ENCODE measurements around the gene CACNA2D4. TPM values are rescaled to one million over a fixed set of nuclear protein-coding genes. Genes with fewer than 3 reads are reported as not detected.
A peak's percentile ranks its signal among the peaks of the same experiment; 100 is the strongest.

The CACNA2D4 gene
- total RNA-seq, 1 experiment from 2014 or later = not detected

GRCh38 chr12:1908758-1909157, 9.7 kb downstream of the CACNA2D4 start:
- DNase-seq (ENCODE audit: low read depth) = no peak
- in situ Hi-C loops (cut with HindIII; ENCODE audit: low pct_unique_long_range_greater_than_20kb, low sequenced_read_pairs) = no loop called here

- in situ Hi-C loops (cut with HindIII; ENCODE audit: low pct_unique_long_range_greater_than_20kb, low sequenced_read_pairs) = no loop called here
- DNase-seq (ENCODE audit: low read depth) = peak; percentile 16
Observed at GRCh38 chr12:1907652-1908611, 10.5 kb downstream of the CACNA2D4 start.

GRCh38 chr12:1906579-1906978, 11.9 kb downstream of the CACNA2D4 start:
- DNase-seq (ENCODE audit: low read depth) = no peak
- in situ Hi-C loops (cut with HindIII; ENCODE audit: low pct_unique_long_range_greater_than_20kb, low sequenced_read_pairs) = no loop called here

- in situ Hi-C loops (cut with HindIII; ENCODE audit: low pct_unique_long_range_greater_than_20kb, low sequenced_read_pairs) = no loop called here
- no peak for DNase-seq (ENCODE audit: low read depth)
Observed at GRCh38 chr12:1904875-1905274, 13.6 kb downstream of the CACNA2D4 start.

- in situ Hi-C loops (cut with HindIII; ENCODE audit: low pct_unique_long_range_greater_than_20kb, low sequenced_read_pairs) = no loop called here
- DNase-seq (ENCODE audit: low read depth) = no peak
Observed at GRCh38 chr12:1896964-1897363, 21.5 kb downstream of the CACNA2D4 start.

- no peak for DNase-seq (ENCODE audit: low read depth)
- in situ Hi-C loops (cut with HindIII; ENCODE audit: low pct_unique_long_range_greater_than_20kb, low sequenced_read_pairs) = no loop called here
Observed at GRCh38 chr12:1890810-1891209, 27.6 kb downstream of the CACNA2D4 start.

- in situ Hi-C loops (cut with HindIII; ENCODE audit: low pct_unique_long_range_greater_than_20kb, low sequenced_read_pairs) = no loop called here
- DNase-seq (ENCODE audit: low read depth) = no peak
Observed at GRCh38 chr12:1890119-1890703, 28.2 kb downstream of the CACNA2D4 start.

GRCh38 chr12:1888923-1889322, 29.5 kb downstream of the CACNA2D4 start:
- in situ Hi-C loops (cut with HindIII; ENCODE audit: low pct_unique_long_range_greater_than_20kb, low sequenced_read_pairs) = no loop called here
- no peak for DNase-seq (ENCODE audit: low read depth)

- in situ Hi-C loops (cut with HindIII; ENCODE audit: low pct_unique_long_range_greater_than_20kb, low sequenced_read_pairs) = no loop called here
- no peak for DNase-seq (ENCODE audit: low read depth)
Observed at GRCh38 chr12:1886396-1887008, 31.9 kb downstream of the CACNA2D4 start.

- in situ Hi-C loops (cut with HindIII; ENCODE audit: low pct_unique_long_range_greater_than_20kb, low sequenced_read_pairs) = no loop called here
- DNase-seq (ENCODE audit: low read depth) = no peak
Observed at GRCh38 chr12:1885599-1886245, 32.7 kb downstream of the CACNA2D4 start.

- no peak for DNase-seq (ENCODE audit: low read depth)
- in situ Hi-C loops (cut with HindIII; ENCODE audit: low pct_unique_long_range_greater_than_20kb, low sequenced_read_pairs) = no loop called here
Observed at GRCh38 chr12:1885082-1885596, 33.3 kb downstream of the CACNA2D4 start.

GRCh38 chr12:1884651-1885050, 33.8 kb downstream of the CACNA2D4 start:
- DNase-seq (ENCODE audit: low read depth) = no peak
- in situ Hi-C loops (cut with HindIII; ENCODE audit: low pct_unique_long_range_greater_than_20kb, low sequenced_read_pairs) = no loop called here

GRCh38 chr12:1883513-1883912, 34.9 kb downstream of the CACNA2D4 start:
- no peak for DNase-seq (ENCODE audit: low read depth)
- in situ Hi-C loops (cut with HindIII; ENCODE audit: low pct_unique_long_range_greater_than_20kb, low sequenced_read_pairs) = no loop called here

GRCh38 chr12:1882850-1883470, 35.5 kb downstream of the CACNA2D4 start:
- DNase-seq (ENCODE audit: low read depth) = no peak
- in situ Hi-C loops (cut with HindIII; ENCODE audit: low pct_unique_long_range_greater_than_20kb, low sequenced_read_pairs) = no loop called here

GRCh38 chr12:1882405-1882804, 36.0 kb downstream of the CACNA2D4 start:
- in situ Hi-C loops (cut with HindIII; ENCODE audit: low pct_unique_long_range_greater_than_20kb, low sequenced_read_pairs) = no loop called here
- DNase-seq (ENCODE audit: low read depth) = no peak

- in situ Hi-C loops (cut with HindIII; ENCODE audit: low pct_unique_long_range_greater_than_20kb, low sequenced_read_pairs) = no loop called here
- no peak for DNase-seq (ENCODE audit: low read depth)
Observed at GRCh38 chr12:1881936-1882335, 36.5 kb downstream of the CACNA2D4 start.

- in situ Hi-C loops (cut with HindIII; ENCODE audit: low pct_unique_long_range_greater_than_20kb, low sequenced_read_pairs) = no loop called here
- no peak for DNase-seq (ENCODE audit: low read depth)
Observed at GRCh38 chr12:1881301-1881700, 37.2 kb downstream of the CACNA2D4 start.

GRCh38 chr12:1880876-1881275, 37.6 kb downstream of the CACNA2D4 start:
- DNase-seq (ENCODE audit: low read depth) = no peak
- in situ Hi-C loops (cut with HindIII; ENCODE audit: low pct_unique_long_range_greater_than_20kb, low sequenced_read_pairs) = no loop called here

All from Caki2 (cell line).